LNCaP clone FGC (cell line): ENCODE measurements around the gene NDUFA8.

ENCODE experiments used
- DNase-seq: peaks from one replicate; pipeline ENCODE4 v3.0.0-alpha.2; 2011; ENCODE audit warnings: low read depth
- H3K4me3 ChIP-seq: 2 replicates; pipeline ENCODE4 v1.5.1; 2011; ENCODE audit warnings: mild to moderate bottlenecking, low read depth, low read length, control low read depth
- CTCF ChIP-seq: IDR thresholded peaks from 2 replicates; pipeline ENCODE4 v1.5.1; 2012; ENCODE audit warnings: mild to moderate bottlenecking; ENCODE audit not compliant: control insufficient read depth, insufficient read depth; ENCODE audit errors: extremely low read depth

Gene NDUFA8

GRCh38 chr9:122155796-122156195 lies 3.8 kb downstream of the NDUFA8 start:
- H3K4me3 ChIP-seq: no peak overlapping the region
- no peak for DNase-seq
- TF ChIP-seq CTCF: no peak

DNA sequence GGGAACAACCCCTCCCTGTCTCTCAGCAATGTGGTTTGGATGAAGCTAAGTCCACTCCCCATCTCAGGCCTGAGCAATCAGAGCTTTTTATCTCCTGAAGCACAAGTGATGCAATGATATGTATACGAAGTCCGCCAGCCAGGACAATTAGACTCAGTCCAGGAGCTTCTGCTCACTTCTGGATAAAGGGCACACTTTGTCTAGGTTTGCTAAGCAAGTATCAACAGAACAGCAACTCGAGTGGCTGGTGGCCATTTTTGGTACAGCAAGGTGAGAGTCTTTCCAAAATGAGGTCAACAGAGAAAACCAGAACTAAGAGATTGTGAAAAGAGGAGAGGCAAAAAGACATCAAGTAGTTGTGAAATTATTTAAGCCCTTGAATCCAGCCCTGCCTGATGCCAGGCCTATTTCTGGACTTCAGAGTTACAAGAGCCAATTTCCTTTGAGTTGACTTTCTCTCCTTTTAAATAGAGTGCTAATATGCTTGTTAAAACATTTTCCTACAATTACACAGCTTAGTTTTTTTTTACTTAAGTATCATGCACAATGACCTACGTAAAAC lies 8.2 kb downstream of the NDUFA8 start:
- DNase-seq: no peak
- TF ChIP-seq CTCF: no peak
- no peak overlapping the region for H3K4me3 ChIP-seq

GRCh38 chr9:122145592-122145863 lies 14.1 kb downstream of the NDUFA8 start:
- no peak for TF ChIP-seq CTCF

GRCh38 chr9:122144836-122145591 lies 14.6 kb downstream of the NDUFA8 start:
- TF ChIP-seq CTCF: 0 out of 2 replicates have a peak, but pooled peaks have one; percentile 14
- DNase-seq: no peak

More at GRCh38 chr9:122145592-122145863, 14.1 kb downstream of the NDUFA8 start:
- DNase-seq: no peak
- no peak overlapping the region for H3K4me3 ChIP-seq

DNA sequence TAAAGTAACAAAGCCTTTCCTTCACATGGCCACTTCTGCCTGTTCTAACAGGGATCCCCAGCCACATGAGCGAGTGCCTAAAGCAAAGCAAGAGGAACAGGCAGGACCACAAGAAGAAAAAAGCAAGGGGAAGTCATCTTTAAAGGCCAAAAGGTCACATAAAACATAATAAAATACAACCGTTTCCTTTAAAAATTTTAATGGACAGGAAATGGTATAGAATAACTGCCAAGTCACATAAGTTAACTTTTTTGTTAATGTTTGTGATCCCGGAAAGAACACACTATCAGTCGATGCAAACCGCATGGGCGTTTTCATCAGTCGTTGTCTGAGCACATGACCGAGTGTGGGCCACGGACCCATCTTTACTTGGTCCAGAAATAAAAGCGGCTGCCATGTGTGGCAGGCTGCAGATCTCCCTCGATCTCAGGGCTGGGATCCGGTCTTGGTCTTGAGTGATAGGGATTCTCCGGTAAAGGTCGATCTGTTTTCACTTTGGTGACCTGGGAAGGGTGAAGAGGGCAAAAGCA lies 15.6 kb downstream of the NDUFA8 start:
- no peak overlapping the region for H3K4me3 ChIP-seq
- TF ChIP-seq CTCF: no peak
- no peak for DNase-seq

More at GRCh38 chr9:122144836-122145591, 14.6 kb downstream of the NDUFA8 start:
- H3K4me3 ChIP-seq: no peak overlapping the region

- no peak for TF ChIP-seq CTCF
- no peak overlapping the region for H3K4me3 ChIP-seq
- no peak for DNase-seq
Measured at GRCh38 chr9:122143296-122143695, 16.3 kb downstream of the NDUFA8 start.
